Nephron progenitor cell (in vitro differentiated cells): ENCODE results near the gene SORBS1.

Source experiments
- DNase-seq: peaks from one replicate; pipeline ENCODE4 v3.0.0; 2021
- H3K27ac Mint-ChIP-seq: 2 replicates; pipeline ENCODE4 v1.8.0; 2021; ENCODE audit warnings: mild to moderate bottlenecking, moderate library complexity, mixed read lengths
- H3K27me3 Mint-ChIP-seq: 2 replicates; pipeline ENCODE4 v1.8.0; 2021; ENCODE audit warnings: mild to moderate bottlenecking, low read depth, mixed read lengths; ENCODE audit not compliant: poor library complexity
- H3K36me3 Mint-ChIP-seq: 2 replicates; pipeline ENCODE4 v1.8.0; 2021; ENCODE audit warnings: low read depth, mixed read lengths
- H3K4me1 Mint-ChIP-seq: 2 replicates; pipeline ENCODE4 v1.8.0; 2021; ENCODE audit warnings: mixed read lengths
- H3K4me3 Mint-ChIP-seq: 2 replicates; pipeline ENCODE4 v1.8.0; 2021; ENCODE audit warnings: mild to moderate bottlenecking, moderate library complexity, mixed read lengths
- H3K9me3 Mint-ChIP-seq: 2 replicates; pipeline ENCODE4 v1.8.0; 2021; ENCODE audit warnings: mild to moderate bottlenecking, moderate library complexity, mixed read lengths
- TF ChIP-seq, protein P1 (sequence below): fragments of 200-600 bp; sonication (generic); IDR thresholded peaks from 2 replicates; pipeline ENCODE4 v1.5.0; 2021; ENCODE audit warnings: antibody characterized with exemption

SORBS1 gene

DNA sequence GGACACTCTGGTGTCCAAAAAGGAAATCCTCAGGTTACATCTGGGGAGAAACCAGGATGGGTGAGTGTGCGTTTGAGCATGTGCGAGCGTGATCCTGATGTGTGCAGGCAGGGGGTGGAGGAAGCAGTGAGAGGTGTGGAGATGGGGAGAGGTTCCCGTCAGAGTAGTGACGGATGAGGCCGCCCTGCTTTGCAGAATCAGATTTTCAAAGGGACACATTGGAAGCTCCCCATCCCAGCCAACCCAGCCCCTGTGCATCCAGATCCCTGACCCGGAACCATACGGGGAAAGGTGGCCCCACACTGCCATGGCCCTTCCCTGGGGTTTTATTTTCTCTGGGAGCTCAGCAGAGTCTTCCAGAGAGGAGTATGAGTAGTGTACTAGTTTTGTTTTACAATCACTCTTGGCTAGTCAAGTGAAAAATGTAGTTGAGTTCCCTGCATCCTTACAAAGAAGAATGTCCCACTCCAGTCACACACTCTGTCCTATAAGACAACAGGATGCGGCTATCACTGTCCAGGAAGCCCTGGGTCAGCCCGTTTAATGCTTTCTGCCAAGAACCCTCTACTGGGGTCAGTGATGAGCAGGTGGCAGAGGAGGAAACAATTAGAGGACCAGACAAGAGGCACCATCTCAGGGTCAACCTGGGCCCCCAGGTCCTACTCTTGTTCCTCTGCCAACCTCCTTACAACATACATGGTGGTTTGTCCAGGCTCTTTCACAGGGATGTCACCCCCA lies 223.6 kb downstream of the SORBS1 start:
- Mint-ChIP-seq H3K27me3 (peaks cover 5% of the 10 kb centered on the region), H3K9me3 (no peaks in the 10 kb centered on the region), H3K27ac (peak overlapping the region; percentile 88), H3K4me3 (peak overlapping the region; percentile 1), H3K4me1 (peaks cover 57% of the 10 kb centered on the region), H3K36me3 (no peaks in the 10 kb centered on the region)
- TF ChIP-seq, protein P1, sequence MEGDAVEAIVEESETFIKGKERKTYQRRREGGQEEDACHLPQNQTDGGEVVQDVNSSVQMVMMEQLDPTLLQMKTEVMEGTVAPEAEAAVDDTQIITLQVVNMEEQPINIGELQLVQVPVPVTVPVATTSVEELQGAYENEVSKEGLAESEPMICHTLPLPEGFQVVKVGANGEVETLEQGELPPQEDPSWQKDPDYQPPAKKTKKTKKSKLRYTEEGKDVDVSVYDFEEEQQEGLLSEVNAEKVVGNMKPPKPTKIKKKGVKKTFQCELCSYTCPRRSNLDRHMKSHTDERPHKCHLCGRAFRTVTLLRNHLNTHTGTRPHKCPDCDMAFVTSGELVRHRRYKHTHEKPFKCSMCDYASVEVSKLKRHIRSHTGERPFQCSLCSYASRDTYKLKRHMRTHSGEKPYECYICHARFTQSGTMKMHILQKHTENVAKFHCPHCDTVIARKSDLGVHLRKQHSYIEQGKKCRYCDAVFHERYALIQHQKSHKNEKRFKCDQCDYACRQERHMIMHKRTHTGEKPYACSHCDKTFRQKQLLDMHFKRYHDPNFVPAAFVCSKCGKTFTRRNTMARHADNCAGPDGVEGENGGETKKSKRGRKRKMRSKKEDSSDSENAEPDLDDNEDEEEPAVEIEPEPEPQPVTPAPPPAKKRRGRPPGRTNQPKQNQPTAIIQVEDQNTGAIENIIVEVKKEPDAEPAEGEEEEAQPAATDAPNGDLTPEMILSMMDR = no peak
- DNase-seq = peak; percentile 39

DNA sequence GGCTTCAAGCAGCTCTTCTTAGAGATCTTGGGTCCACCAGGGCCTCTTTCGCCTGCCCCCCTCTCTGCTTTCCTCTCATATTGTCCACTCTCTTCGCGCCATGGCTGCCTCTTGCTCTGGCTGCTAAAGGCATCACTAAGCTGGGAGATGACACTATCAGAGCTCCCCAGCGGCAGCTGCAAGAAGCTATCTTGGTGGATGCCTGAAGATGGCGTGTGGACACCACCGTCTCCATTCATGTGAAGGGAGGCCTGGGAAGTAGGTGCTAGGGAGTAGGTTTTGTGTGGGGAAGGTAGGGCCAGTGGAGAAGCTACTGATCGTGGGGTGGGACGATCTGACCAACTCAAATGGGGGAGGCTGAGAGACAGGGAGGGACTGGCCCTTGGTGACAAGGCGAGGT lies 224.5 kb downstream of the SORBS1 start:
- Mint-ChIP-seq H3K36me3 (no peaks in the 10 kb centered on the region), H3K4me1 (peaks cover 60% of the 10 kb centered on the region), H3K9me3 (no peaks in the 10 kb centered on the region), H3K27ac (peak overlapping the region; percentile 93), H3K27me3 (peaks cover 5% of the 10 kb centered on the region), H3K4me3 (peak overlapping the region; percentile 21)
- no peak for DNase-seq
- TF ChIP-seq, protein P1 = no peak

DNA sequence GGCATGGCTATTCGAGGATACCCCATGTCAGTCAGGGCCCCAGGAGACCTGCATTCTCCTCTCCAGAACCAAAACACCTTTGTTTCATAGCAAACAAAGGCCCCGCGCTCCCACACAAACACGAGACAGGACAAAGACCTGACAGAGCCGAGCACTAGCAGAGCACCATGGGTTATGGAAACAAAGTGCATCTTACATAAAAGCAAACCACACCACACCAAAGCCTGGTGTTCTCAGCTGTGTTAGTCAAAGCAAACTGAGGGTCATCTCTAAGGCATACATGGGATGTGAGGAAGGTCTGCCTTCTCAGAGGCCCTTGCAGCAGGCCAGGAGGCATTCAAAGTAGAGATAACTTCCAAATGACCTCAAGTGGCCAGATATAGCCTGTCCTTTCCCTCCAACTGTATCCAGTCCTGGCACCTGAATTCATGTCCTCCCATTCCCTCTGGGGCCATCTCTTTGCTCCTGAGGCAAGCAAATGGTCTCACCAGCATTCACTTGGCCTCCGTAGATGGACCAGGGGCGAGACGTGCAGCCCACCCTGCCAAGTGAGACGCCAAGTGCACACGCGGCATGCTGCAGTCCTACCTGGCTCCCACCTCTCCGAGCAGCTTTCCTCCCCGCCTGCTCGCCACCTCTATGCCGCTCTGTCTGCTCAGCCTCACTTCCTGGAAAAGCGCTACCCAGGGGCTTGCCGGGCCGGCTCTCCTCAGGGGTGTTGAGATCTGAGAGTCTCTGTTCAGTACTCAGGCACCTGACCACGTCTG lies 225.1 kb downstream of the SORBS1 start:
- Mint-ChIP-seq H3K4me1 (peaks cover 57% of the 10 kb centered on the region), H3K4me3 (no peak overlapping the region), H3K27me3 (peaks cover 5% of the 10 kb centered on the region), H3K27ac (peak overlapping the region; percentile 93), H3K9me3 (no peaks in the 10 kb centered on the region), H3K36me3 (peaks cover 4% of the 10 kb centered on the region)
- TF ChIP-seq, protein P1 = no peak
- no peak for DNase-seq

DNA sequence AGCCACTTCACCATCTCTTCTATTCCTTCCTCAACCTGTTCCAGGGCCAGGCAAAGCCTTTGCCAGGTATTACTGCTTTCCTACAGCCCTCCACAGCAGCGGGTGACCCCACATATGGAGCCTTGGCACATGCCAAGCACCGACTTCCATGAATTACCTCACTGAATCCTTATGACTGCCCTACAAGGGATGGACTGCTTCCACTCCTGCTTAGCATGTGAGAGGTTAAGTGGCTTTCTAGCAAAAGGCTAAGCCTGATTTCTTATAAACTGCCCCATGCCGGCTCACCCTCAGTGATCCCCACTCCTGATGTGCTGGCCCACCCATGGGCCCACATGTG lies 226.4 kb downstream of the SORBS1 start:
- Mint-ChIP-seq H3K9me3 (no peaks in the 10 kb centered on the region), H3K27me3 (peaks cover 9% of the 10 kb centered on the region), H3K36me3 (peaks cover 6% of the 10 kb centered on the region), H3K4me3 (no peak overlapping the region), H3K27ac (no peak overlapping the region), H3K4me1 (peaks cover 56% of the 10 kb centered on the region)
- TF ChIP-seq, protein P1 = no peak
- no peak for DNase-seq

DNA sequence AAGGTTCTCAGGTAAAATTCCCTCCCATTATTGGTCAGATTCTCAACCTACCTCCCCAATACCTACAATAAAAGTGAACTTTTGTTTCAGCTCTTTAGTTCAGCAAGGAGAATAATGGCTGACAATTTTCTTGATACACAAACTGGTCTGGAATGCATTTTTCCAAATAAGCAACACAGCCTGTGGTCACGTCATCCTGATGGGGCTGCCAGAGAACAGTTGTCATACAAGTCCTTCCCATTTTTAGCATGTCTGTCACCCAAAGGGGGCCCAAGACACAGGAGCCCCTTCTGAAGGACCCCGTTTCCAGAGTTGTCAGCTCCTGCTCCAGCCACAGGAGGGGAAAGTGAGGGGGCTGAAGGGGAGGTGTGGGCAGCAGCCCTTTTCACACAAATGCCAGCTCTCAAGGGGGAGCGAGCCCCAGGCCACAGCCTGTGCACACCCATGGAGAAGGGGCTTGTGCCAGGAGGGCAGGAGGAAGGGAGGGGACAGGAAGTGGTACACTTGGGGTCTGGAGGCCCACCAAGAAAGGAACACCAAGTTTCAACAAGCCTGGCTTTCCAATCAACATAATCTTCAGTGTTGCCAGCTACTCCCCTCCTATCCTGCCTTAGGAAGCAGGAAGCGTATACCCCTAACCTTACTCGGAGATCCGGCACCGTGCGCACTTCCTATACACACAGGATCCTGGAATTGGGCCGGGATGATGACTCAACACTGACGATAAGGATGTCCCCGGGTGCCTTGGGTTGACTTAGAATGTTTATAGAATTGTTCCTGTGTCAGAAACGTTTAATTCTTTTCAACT lies 227.0 kb downstream of the SORBS1 start:
- H3K36me3 Mint-ChIP-seq = peaks cover 12% of the 10 kb centered on the region
- H3K27ac Mint-ChIP-seq = no peak overlapping the region
- TF ChIP-seq, protein P1 = no peak
- no peak for DNase-seq
- H3K4me1 Mint-ChIP-seq = peaks cover 52% of the 10 kb centered on the region
- H3K27me3 Mint-ChIP-seq = peaks cover 10% of the 10 kb centered on the region
- no peaks in the 10 kb centered on the region for H3K9me3 Mint-ChIP-seq
- no peak overlapping the region for H3K4me3 Mint-ChIP-seq
